ENCODE data around the gene DISC1. TPM values are rescaled to one million over a fixed set of nuclear protein-coding genes. Genes with fewer than 3 reads are reported as not detected.
"Not testable (repeated sequence)": the region's sequence is repeated elsewhere in the genome, so short reads cannot be mapped to it uniquely, and the experiment has no call there.

The DISC1 gene
- total RNA-seq, 1 donor from 2014 or later: 13.6 TPM

GRCh38 chr1:231653632-231654031 lies 27.0 kb downstream of the DISC1 start:
- DNase-seq (no peak), ATAC-seq (no peak)
- TF ChIP-seq CTCF (IDR thresholded peaks at IDR 0.05): no peak
- no peak overlapping the region for H3K4me3 ChIP-seq
- no peaks in the 10 kb centered on the region for H3K4me1 ChIP-seq
- intact Hi-C loops (cut with DNase I): no loop called here
- H3K9me3 ChIP-seq: no peaks in the 10 kb centered on the region
- no peaks in the 10 kb centered on the region for H3K27me3 ChIP-seq (ENCODE audit: low read depth)
- no peaks in the 10 kb centered on the region for H3K36me3 ChIP-seq
- H3K27ac ChIP-seq: no peak overlapping the region

- ATAC-seq: no peak
- intact Hi-C loops (cut with DNase I): no loop called here
- TF ChIP-seq CTCF (IDR thresholded peaks at IDR 0.05): no peak
These were observed 30.2 kb downstream of the DISC1 start for GRCh38 chr1:231656741-231657140.

GRCh38 chr1:231658223-231658622 lies 31.6 kb downstream of the DISC1 start:
- DNase-seq; intact Hi-C loops (cut with DNase I); H3K4me3 ChIP-seq; H3K36me3 ChIP-seq; H3K4me1 ChIP-seq; H3K27me3 ChIP-seq (ENCODE audit: low read depth); H3K9me3 ChIP-seq; H3K27ac ChIP-seq; ATAC-seq: not testable (repeated sequence)

More at GRCh38 chr1:231656741-231657140, 30.2 kb downstream of the DISC1 start:
- Histone ChIP-seq H3K9me3 (no peaks in the 10 kb centered on the region), H3K4me1 (no peaks in the 10 kb centered on the region), H3K27ac (no peak overlapping the region), H3K4me3 (no peak overlapping the region), H3K36me3 (no peaks in the 10 kb centered on the region), H3K27me3 (ENCODE audit: low read depth) (no peaks in the 10 kb centered on the region)
- DNase-seq: no peak

- H3K27ac ChIP-seq: no peak overlapping the region
- no peaks in the 10 kb centered on the region for H3K9me3 ChIP-seq
- H3K4me3 ChIP-seq: no peak overlapping the region
- DNase-seq: no peak
- intact Hi-C loops (cut with DNase I): no loop called here
- H3K36me3 ChIP-seq: no peaks in the 10 kb centered on the region
- no peak for TF ChIP-seq CTCF (IDR thresholded peaks at IDR 0.05)
- no peak for ATAC-seq
- no peaks in the 10 kb centered on the region for H3K27me3 ChIP-seq (ENCODE audit: low read depth)
- no peaks in the 10 kb centered on the region for H3K4me1 ChIP-seq
These were observed 33.6 kb downstream of the DISC1 start for GRCh38 chr1:231660198-231660597.

GRCh38 chr1:231663211-231663792 lies 36.7 kb downstream of the DISC1 start:
- TF ChIP-seq CTCF (IDR thresholded peaks at IDR 0.05): no peak
- H3K27ac ChIP-seq: no peak overlapping the region
- H3K4me1 ChIP-seq: no peaks in the 10 kb centered on the region
- ATAC-seq (peak; percentile 35 to 61), DNase-seq (no peak)
- no peaks in the 10 kb centered on the region for H3K27me3 ChIP-seq (ENCODE audit: low read depth)
- no peaks in the 10 kb centered on the region for H3K9me3 ChIP-seq
- no peaks in the 10 kb centered on the region for H3K36me3 ChIP-seq
- intact Hi-C loops (cut with DNase I): no loop called here
- H3K4me3 ChIP-seq: no peak overlapping the region

GRCh38 chr1:231665101-231665500 lies 38.5 kb downstream of the DISC1 start:
- Histone ChIP-seq H3K9me3 (no peaks in the 10 kb centered on the region), H3K27ac (no peak overlapping the region), H3K4me3 (no peak overlapping the region), H3K27me3 (ENCODE audit: low read depth) (no peaks in the 10 kb centered on the region), H3K36me3 (no peaks in the 10 kb centered on the region), H3K4me1 (no peaks in the 10 kb centered on the region)
- intact Hi-C loops (cut with DNase I): no loop called here
- DNase-seq: no peak
- TF ChIP-seq CTCF (IDR thresholded peaks at IDR 0.05): no peak
- ATAC-seq: no peak

All from lower lobe of right lung (tissue), 2 donors.